CD1c-positive myeloid dendritic cell (primary cell): ENCODE measurements around the gene TMPRSS11E.
"Not testable (repeated sequence)": the region's sequence is repeated elsewhere in the genome, so short reads cannot be mapped to it uniquely, and the experiment has no call there.

Experiments
- DNase-seq: peaks from one replicate; pipeline ENCODE4 v3.0.0-alpha.2; 2016; ENCODE audit errors: extremely low spot score

Gene TMPRSS11E

GRCh38 chr4:68462691-68463090 lies 15.4 kb downstream of the TMPRSS11E start:
- DNase-seq, result no peak

GRCh38 chr4:68463796-68464195 lies 16.5 kb downstream of the TMPRSS11E start:
- no peak for DNase-seq

GRCh38 chr4:68465058-68465457 lies 17.8 kb downstream of the TMPRSS11E start:
- no peak for DNase-seq

- no peak for DNase-seq
Measured at GRCh38 chr4:68466185-68466584, 18.9 kb downstream of the TMPRSS11E start.

- DNase-seq, result no peak
Measured at GRCh38 chr4:68466751-68467150, 19.5 kb downstream of the TMPRSS11E start.

GRCh38 chr4:68469482-68469881 lies 22.2 kb downstream of the TMPRSS11E start:
- no peak for DNase-seq

- no peak for DNase-seq
Measured at GRCh38 chr4:68476191-68476590, 28.9 kb downstream of the TMPRSS11E start.

GRCh38 chr4:68489338-68489737 lies 42.1 kb downstream of the TMPRSS11E start:
- DNase-seq, result no peak

GRCh38 chr4:68490826-68491457 lies 43.7 kb downstream of the TMPRSS11E start:
- DNase-seq, result no peak

GRCh38 chr4:68494688-68495087 lies 47.4 kb downstream of the TMPRSS11E start:
- DNase-seq, result peak; percentile 6

GRCh38 chr4:68498413-68499007 lies 51.2 kb downstream of the TMPRSS11E start:
- DNase-seq, result peak; percentile 57

- DNase-seq, result no peak
Measured at GRCh38 chr4:68499021-68499420, 51.8 kb downstream of the TMPRSS11E start.

GRCh38 chr4:68503462-68503861 lies 56.2 kb downstream of the TMPRSS11E start:
- DNase-seq, result not testable (repeated sequence)

- not testable (repeated sequence) for DNase-seq
Measured at GRCh38 chr4:68504836-68505235, 57.6 kb downstream of the TMPRSS11E start.

- not testable (repeated sequence) for DNase-seq
Measured at GRCh38 chr4:68505452-68505851, 58.2 kb downstream of the TMPRSS11E start.

- no peak for DNase-seq
Measured at GRCh38 chr4:68518889-68519288, 71.6 kb downstream of the TMPRSS11E start.

- no peak for DNase-seq
Measured at GRCh38 chr4:68520985-68521384, 73.7 kb downstream of the TMPRSS11E start.

- not testable (repeated sequence) for DNase-seq
Measured at GRCh38 chr4:68522232-68522631, 75.0 kb downstream of the TMPRSS11E start.

- DNase-seq, result no peak
Measured at GRCh38 chr4:68535974-68536373, 88.7 kb downstream of the TMPRSS11E start.

- no peak for DNase-seq
Measured at GRCh38 chr4:68536375-68536774, 89.1 kb downstream of the TMPRSS11E start.

GRCh38 chr4:68542742-68543141 lies 95.5 kb downstream of the TMPRSS11E start:
- not testable (repeated sequence) for DNase-seq
